PFSK-1 (cell line): ENCODE results near the gene CSNK2A2. TPM values are rescaled to one million over a fixed set of nuclear protein-coding genes. Genes with fewer than 3 reads are reported as not detected.

ENCODE experiments used
- FOXP2 ChIP-seq: optimal IDR thresholded peaks from 2 replicates; pipeline ENCODE3; 2011; ENCODE audit warnings: borderline replicate concordance, control low read depth, inconsistent platforms; ENCODE audit not compliant: insufficient read depth; ENCODE audit errors: extremely low read length, extremely low read depth
- POLR2AphosphoS5 ChIP-seq: IDR thresholded peaks from 2 replicates; pipeline ENCODE4 v1.6.1; 2012; ENCODE audit warnings: low read depth, mild to moderate bottlenecking, control low read depth, low read length, moderate library complexity
- REST ChIP-seq, 2 experiments: IDR thresholded peaks; 2 replicates each; pipeline versions ENCODE4 v1.6.1 to v1.8.0; 2011 to 2012; ENCODE audit warnings: low read depth in 2 of 2, low read length in 2 of 2, control low read depth in 1 of 2, inconsistent platforms in 1 of 2, mild to moderate bottlenecking in 1 of 2, moderate library complexity in 1 of 2; ENCODE audit not compliant: insufficient read depth in 1 of 2
- SIN3A ChIP-seq: IDR thresholded peaks from 2 replicates; pipeline ENCODE4 v1.6.1; 2012; ENCODE audit warnings: mild to moderate bottlenecking, low read length, moderate library complexity, borderline replicate concordance; ENCODE audit not compliant: insufficient read depth
- TAF1 ChIP-seq: IDR thresholded peaks from 2 replicates; pipeline ENCODE4 v1.6.1; 2012; ENCODE audit warnings: low read length, control low read depth, borderline replicate concordance; ENCODE audit not compliant: insufficient read depth
- polyA plus RNA-seq: library from polyadenylated mRNA; unstranded; fragments of >200 nt; gene quantifications from one replicate; pipeline ENCODE4 v1.2.1, GENCODE V29; 2012; ENCODE audit warnings: low read depth, missing spikeins; ENCODE audit not compliant: insufficient read length

The CSNK2A2 gene
- 32.1 TPM for polyA plus RNA-seq

DNA sequence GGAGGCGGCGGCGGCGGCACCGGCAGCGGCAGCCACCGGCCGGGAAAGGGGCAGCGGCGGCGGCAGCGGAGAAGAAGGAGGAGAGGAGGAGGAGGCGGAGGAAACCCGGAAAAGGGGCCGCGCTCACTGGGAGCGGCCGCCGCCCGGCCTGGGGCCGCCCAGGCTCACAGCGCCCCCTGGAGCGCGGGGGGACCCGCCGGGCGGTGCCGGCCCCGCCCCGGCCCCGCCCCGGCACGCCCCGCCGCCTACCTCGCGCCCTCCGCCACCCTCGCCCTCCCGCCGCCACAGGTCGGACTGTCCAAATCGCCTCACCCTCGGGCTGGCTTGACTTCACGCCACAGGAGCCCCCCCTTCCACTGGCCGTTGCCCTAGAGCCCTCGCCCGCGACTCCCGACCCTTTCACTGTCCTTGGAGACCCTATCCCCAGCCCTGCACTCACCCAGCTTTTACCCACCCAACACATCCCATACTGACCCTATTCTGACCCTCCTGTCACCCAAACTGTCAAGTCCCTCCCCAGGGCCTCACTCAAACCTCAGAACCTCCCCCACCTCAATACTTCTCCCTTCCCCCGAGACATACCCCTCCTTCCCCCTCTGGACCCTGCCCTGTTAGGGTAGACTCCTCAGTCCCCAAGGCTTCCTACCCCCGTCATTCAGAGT, at the start of gene CSNK2A2:
Gene CSNK2A2, minus strand, starts transcription at position 85 of the 662 bp plus-strand sequence. CDS start 370 bp downstream, outside the sequence.
- TF ChIP-seq SIN3A (no peak), TAF1 (0 out of 2 replicates have a peak, but pooled peaks have one; percentile 54)

DNA sequence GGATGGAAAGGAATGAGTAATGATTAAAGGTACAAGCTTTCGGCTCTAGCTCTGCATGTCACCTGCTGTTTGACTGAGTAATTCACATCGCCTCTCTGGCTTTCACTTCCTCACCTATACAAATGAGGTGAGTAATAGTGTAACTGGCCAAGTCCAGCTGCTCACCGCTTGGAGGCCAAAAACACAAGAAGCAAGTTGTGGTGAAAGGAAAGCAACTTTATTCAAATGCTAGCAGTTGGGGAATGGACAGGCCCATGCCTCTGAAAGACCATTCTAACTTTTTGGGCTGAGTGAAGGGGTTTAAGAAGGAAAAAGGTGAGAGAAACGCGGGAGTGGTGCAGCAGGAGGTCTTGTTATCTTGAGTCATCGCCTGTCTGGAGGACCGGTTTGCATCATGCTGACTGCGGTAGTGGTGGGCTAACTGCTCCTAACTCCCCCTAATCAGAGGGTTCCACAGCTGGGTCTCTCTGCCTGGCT, 45.7 kb upstream of the CSNK2A2 start:
- no peak for TF ChIP-seq SIN3A

- TF ChIP-seq TAF1 (no peak), REST (IDR thresholded peaks at IDR 0.05; ENCODE audit: insufficient read depth in 1 of 2, low read depth in 2 of 2, low read length in 2 of 2) (no peak), SIN3A (no peak), FOXP2 (no peak), POLR2AphosphoS5 (no peak)
Observed at GRCh38 chr16:58236831-58237230, 38.9 kb upstream of the CSNK2A2 start.

- TF ChIP-seq TAF1 (no peak), REST (IDR thresholded peaks at IDR 0.05; ENCODE audit: insufficient read depth in 1 of 2, low read depth in 2 of 2, low read length in 2 of 2) (no peak), FOXP2 (no peak)
Observed at GRCh38 chr16:58236231-58236690, 38.4 kb upstream of the CSNK2A2 start.

DNA sequence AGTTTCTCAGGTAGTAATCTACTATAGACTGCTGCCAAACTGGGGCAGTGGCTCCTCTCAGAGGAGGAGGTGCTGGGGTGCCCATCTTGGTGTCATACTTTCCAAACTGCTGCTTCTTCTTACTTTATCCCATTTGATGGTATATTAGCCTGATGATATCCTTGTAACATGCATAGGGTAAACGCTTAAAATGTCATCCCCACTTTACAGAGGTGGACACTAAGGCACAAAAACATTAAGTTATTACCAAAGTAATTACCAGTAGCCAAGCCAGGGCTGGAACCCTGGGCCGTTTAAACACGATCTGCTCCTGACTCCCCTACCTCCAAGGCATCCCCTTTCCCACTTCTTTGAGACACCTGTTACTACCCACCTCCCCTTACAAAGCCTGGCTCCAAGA, 37.8 kb upstream of the CSNK2A2 start:
- TF ChIP-seq TAF1 = no peak
- TF ChIP-seq REST (IDR thresholded peaks at IDR 0.05; ENCODE audit: insufficient read depth in 1 of 2, low read depth in 2 of 2, low read length in 2 of 2) = no peak
- no peak for TF ChIP-seq POLR2AphosphoS5

GRCh38 chr16:58234831-58235595, 37.1 kb upstream of the CSNK2A2 start:
- TF ChIP-seq POLR2AphosphoS5 (no peak), FOXP2 (no peak), TAF1 (no peak), REST (IDR thresholded peaks at IDR 0.05; ENCODE audit: insufficient read depth in 1 of 2, low read depth in 2 of 2, low read length in 2 of 2) (no peak), SIN3A (no peak)
